Dermis blood vessel endothelial cell (primary cell): ENCODE data around the gene CUL7. TPM values are rescaled to one million over a fixed set of nuclear protein-coding genes. Genes with fewer than 3 reads are reported as not detected.
"Not testable (repeated sequence)": the region's sequence is repeated elsewhere in the genome, so short reads cannot be mapped to it uniquely, and the experiment has no call there.

ENCODE experiments used
- DNase-seq: peaks from one replicate; pipeline ENCODE4 v3.0.0; 2010
- total RNA-seq: library from RNA; depleted of rRNA; stranded (reverse); fragments of >200 nt; gene quantifications from 2 replicates; pipeline ENCODE4 v1.2.3, GENCODE V29; 2014

CUL7 gene
- total RNA-seq, 1 donor from 2014 or later, result 39.5 TPM

GRCh38 chr6:43013843-43014433, 39.7 kb downstream of the CUL7 start, which contains the start of the genes KLHDC3 and MEA1:
KLHDC3 (plus strand) TSS chr6:43014249; CDS start chr6:43017193, 2,944 bp downstream.
MEA1 (minus strand) TSS chr6:43013946; CDS start chr6:43013813, 133 bp downstream.
- peak; percentile 100 for DNase-seq

DNA sequence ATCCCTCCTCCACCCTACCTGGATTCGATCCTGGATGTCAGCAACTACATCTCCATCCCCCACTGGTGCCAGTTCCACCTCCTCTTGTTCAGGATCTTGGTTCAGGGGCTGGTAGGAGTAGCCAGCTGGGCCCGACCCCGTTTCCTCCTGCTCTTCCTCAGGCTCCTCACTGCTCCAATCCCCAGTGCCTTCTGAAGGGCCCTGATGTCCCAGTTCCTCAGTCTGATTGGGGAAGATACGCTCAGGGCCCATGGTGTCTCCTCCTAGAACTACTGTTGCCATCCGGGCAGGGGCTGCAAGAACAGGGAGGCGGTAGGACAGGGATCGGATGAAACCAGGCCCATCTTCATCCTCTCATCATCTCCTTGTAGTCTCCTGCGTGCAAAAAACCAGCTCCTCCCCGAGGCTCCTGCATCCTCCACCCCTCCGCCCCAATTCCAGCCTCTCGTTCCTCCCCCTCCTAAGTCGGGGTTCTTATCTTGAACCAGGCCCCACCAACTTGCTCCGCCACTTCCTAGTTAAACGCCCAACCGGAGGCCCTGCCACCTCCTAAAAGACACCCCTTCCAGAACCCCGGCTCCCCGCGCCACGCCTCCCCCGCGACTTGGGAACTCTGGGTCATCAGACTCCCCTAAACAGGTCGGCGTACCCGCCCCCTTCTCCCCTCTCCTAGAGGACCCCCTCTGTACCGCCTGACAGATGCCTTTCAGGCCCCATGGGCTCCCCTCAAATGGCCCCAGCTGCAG, 40.4 kb downstream of the CUL7 start:
- DNase-seq, result peak; percentile 36

DNA sequence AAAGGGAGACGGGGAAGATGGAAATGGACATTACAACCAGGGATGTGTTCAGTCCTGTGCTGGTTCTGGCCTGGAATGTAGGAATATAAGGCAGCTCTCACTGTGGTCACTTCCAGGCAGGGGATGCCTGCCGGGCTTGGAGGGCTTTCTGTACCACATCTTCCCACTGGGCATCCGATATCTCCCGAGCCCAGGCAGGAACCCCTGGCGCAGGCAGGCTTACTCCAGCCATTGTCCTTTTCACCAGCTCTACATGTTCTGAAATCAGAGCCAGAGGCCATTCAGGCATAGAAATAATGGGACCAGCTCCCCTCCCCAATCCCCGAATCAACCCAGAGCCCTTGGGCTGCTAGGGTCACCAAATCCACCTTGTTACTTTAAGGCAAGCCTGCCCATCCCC, 41.3 kb downstream of the CUL7 start:
- DNase-seq, result no peak

DNA sequence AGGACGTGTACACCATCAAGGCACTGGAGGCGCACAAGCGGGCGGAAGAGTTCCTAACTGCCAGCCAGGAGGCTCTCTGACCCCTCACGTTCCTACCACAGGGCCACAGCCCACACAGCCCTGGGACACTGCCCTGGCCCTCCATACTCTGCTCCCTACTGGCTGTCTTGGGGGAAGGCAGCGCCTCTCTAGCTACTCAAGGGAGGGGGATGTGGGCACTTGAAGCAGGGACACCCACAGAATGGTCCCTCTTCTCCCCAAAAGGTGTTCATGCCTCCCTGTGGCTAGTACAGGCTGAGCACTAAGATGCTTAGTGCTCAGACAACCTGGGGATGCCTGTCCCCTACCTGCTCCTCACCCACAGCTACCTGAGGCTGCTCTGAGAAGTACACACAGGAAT, 42.4 kb downstream of the CUL7 start:
- DNase-seq, result no peak

DNA sequence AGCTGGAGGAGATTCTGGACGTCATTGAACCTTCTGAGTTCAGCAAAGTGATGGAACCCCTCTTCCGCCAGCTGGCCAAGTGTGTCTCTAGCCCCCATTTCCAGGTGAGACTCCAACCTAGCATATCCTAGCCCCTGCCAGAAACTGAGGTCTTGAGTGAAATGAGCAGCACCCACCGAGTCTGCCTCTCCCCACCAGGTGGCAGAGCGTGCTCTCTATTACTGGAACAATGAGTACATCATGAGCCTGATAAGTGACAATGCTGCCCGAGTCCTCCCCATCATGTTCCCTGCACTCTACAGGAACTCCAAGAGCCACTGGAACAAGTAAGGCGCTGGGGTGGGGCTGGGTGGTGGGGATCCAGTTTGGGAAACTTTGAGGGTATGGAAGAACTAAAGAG, 44.5 kb downstream of the CUL7 start:
- DNase-seq, result peak; percentile 72

- DNase-seq, result no peak
These were observed 46.5 kb downstream of the CUL7 start for GRCh38 chr6:43007126-43007525.

- DNase-seq, result no peak
These were observed 47.4 kb downstream of the CUL7 start for GRCh38 chr6:43006251-43006650.

DNA sequence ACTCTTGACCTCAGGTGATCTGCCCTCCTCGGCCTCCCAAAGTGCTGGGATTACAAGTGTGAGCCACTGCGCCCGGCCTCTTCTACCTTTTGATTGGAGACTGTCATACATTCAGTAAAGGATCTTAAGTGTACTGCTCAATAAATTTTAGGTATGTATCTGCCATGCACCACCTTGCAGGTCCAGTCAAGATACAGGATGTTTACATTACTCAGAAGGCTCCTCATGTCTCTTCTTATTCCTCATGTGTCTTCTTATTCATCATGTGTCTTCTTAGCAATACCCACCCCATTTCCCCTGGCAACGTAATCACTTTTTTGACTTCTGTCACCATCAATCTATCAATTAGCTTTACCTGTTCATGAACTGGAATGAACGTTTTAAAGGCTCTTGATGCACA, 47.8 kb downstream of the CUL7 start:
- DNase-seq, result no peak

DNA sequence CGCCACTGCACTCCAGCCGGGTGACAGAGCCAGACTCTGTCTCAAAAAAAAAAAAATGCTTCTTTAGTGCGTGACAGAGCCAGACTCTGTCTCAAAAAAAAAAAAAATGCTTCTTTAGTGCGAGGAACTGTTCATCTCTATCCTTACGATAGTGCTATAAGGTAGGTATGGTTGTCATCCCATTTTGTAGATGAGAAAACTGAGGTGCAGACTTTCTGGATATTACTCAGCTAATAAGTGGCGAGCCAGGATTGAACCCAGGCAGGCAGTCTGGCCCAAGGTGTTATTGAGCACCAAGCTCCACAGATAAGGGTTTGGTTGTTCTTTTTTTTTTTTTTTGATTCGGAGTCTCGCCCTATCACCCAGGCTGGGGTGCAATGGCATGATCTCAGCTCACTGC, 51.8 kb downstream of the CUL7 start:
- DNase-seq, result no peak

GRCh38 chr6:42998205-42998604, 55.4 kb downstream of the CUL7 start:
- DNase-seq, result not testable (repeated sequence)

- DNase-seq, result no peak
These were observed 57.1 kb downstream of the CUL7 start for GRCh38 chr6:42996513-42996912.

DNA sequence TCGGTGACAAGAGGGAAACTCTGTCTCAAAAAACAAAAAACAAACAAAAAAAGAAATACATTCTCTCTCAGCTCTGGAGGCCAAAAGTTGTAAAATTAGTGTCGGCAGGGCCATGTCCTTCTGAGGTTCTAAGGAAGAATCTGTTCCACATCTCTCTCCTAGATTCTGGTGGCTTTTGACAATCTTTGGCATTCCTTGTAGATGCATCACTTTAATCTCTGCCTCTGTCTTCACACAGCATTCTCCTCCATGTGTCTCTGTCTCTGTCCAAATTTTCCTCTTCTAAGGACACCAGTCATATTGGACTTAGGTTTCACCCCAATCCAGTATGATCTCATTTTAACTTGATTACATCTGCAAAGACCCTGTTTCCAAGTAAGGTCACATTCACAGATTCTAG, 60.2 kb downstream of the CUL7 start:
- no peak for DNase-seq

GRCh38 chr6:42989923-42990322, 63.7 kb downstream of the CUL7 start:
- no peak for DNase-seq

- peak; percentile 61 for DNase-seq
These were observed 65.1 kb downstream of the CUL7 start for GRCh38 chr6:42988486-42989020.

Other genes starting within 250 kb of the CUL7 start
- 150 and 174 TPM in 2 replicates for gene RPL7L1, start 174.2 kb downstream of the CUL7 start, total RNA-seq
- gene PTCRA, start 137.8 kb downstream of the CUL7 start, total RNA-seq, result not detected in 2 replicates
- gene CNPY3, start 124.4 kb downstream of the CUL7 start, total RNA-seq, result 36.1 and 43.4 TPM in 2 replicates
- 0.23 TPM in 1 of 2 replicates, not detected in the other for gene GNMT, start 93.1 kb downstream of the CUL7 start, total RNA-seq
- gene PEX6, start 74.7 kb downstream of the CUL7 start, total RNA-seq, result 19.1 and 45.8 TPM in 2 replicates
- gene PPP2R5D, start 69.3 kb downstream of the CUL7 start, total RNA-seq, result 37.3 and 45.6 TPM in 2 replicates
- gene MEA1, start 39.9 kb downstream of the CUL7 start, total RNA-seq, result 33.6 and 52.9 TPM in 2 replicates
- gene KLHDC3, start 39.6 kb downstream of the CUL7 start, total RNA-seq, result 134 and 173 TPM in 2 replicates
- gene RRP36, start 32.2 kb downstream of the CUL7 start, total RNA-seq, result 100 and 147 TPM in 2 replicates
- gene MRPL2, start 5.6 kb upstream of the CUL7 start, total RNA-seq, result 18.5 and 19.4 TPM in 2 replicates
- 17.3 and 19.9 TPM in 2 replicates for gene KLC4, start 5.8 kb upstream of the CUL7 start, total RNA-seq
- 23.0 and 29.9 TPM in 2 replicates for gene PTK7, start 22.5 kb upstream of the CUL7 start, total RNA-seq
- gene SRF, start 117.4 kb upstream of the CUL7 start, total RNA-seq, result 16.5 and 19.7 TPM in 2 replicates
- 25.9 and 33.8 TPM in 2 replicates for gene CUL9, start 128.3 kb upstream of the CUL7 start, total RNA-seq
- gene DNPH1, start 175.6 kb upstream of the CUL7 start, total RNA-seq, result 29.0 and 31.5 TPM in 2 replicates
- gene TTBK1, start 189.6 kb upstream of the CUL7 start, total RNA-seq, result 0.05 TPM in 1 of 2 replicates, not detected in the other
- gene SLC22A7, start 244.4 kb upstream of the CUL7 start, total RNA-seq, result not detected in 2 replicates